HG02678 (cell line): Measurements from ENCODE around the gene ERICH2.
A peak's percentile ranks its signal among the peaks of the same experiment; 100 is the strongest.

ENCODE experiments used
- ATAC-seq: cut with Tn5 transposase; IDR thresholded peaks from one replicate; pipeline ENCODE4 v1.9.1; 2021; ENCODE audit warnings: mild to moderate bottlenecking, moderate library complexity; ENCODE audit not compliant: unreplicated experiment

ERICH2 gene

GRCh38 chr2:170816504-170817092, 46.4 kb downstream of the ERICH2 start, which contains the start of gene GAD1:
Gene GAD1, plus strand, starts transcription at chr2:170816887. Its CDS starts 1,705 bp downstream, at chr2:170818592.
- peak; percentile 50 for ATAC-seq

- no peak for ATAC-seq
These were observed 47.2 kb downstream of the ERICH2 start for GRCh38 chr2:170817093-170818035.

GRCh38 chr2:170818036-170818751, 48.0 kb downstream of the ERICH2 start:
- no peak for ATAC-seq

GRCh38 chr2:170818752-170819470, 48.7 kb downstream of the ERICH2 start:
- ATAC-seq, result no peak

GRCh38 chr2:170819680-170820664, 49.8 kb downstream of the ERICH2 start:
- no peak for ATAC-seq

- peak; percentile 40 for ATAC-seq
These were observed 50.8 kb downstream of the ERICH2 start for GRCh38 chr2:170820757-170821530.

- ATAC-seq, result no peak
These were observed 51.5 kb downstream of the ERICH2 start for GRCh38 chr2:170821531-170822289.

GRCh38 chr2:170822290-170823087, 52.3 kb downstream of the ERICH2 start:
- no peak for ATAC-seq

GRCh38 chr2:170823088-170823897, 53.1 kb downstream of the ERICH2 start:
- no peak for ATAC-seq

GRCh38 chr2:170823898-170824215, 53.7 kb downstream of the ERICH2 start:
- no peak for ATAC-seq

GRCh38 chr2:170824526-170825015, 54.4 kb downstream of the ERICH2 start:
- ATAC-seq, result no peak

GRCh38 chr2:170827841-170828532, 57.8 kb downstream of the ERICH2 start:
- no peak for ATAC-seq

GRCh38 chr2:170828533-170828916, 58.3 kb downstream of the ERICH2 start:
- ATAC-seq, result no peak

GRCh38 chr2:170829036-170829435, 58.9 kb downstream of the ERICH2 start:
- ATAC-seq, result no peak

- ATAC-seq, result no peak
These were observed 60.0 kb downstream of the ERICH2 start for GRCh38 chr2:170830166-170830565.

GRCh38 chr2:170831115-170831514, 60.9 kb downstream of the ERICH2 start:
- ATAC-seq, result no peak
